Thyroid gland (tissue), 4 donors: ENCODE measurements around the gene SEC11C.

Experiments
- CTCF ChIP-seq, 6 experiments: fragments of 200-600 bp in 3 of 6; fragments of 450-650 bp in 3 of 6; sonication (generic) in 3 of 6; IDR thresholded peaks; one replicate each; pipeline ENCODE4 v1.5.1; 2016 to 2019; ENCODE audit warnings: antibody characterized with exemption in 6 of 6, mild to moderate bottlenecking in 2 of 6, inconsistent platforms in 1 of 6, moderate library complexity in 1 of 6
- POLR2A ChIP-seq, 2 donors: fragments of 450-650 bp; IDR thresholded peaks; one replicate each; pipeline ENCODE4 v1.6.1; 2017; ENCODE audit warnings: antibody characterized with exemption in 2 of 2, mild to moderate bottlenecking in 2 of 2, moderate library complexity in 1 of 2

- TF ChIP-seq CTCF (IDR thresholded peaks at IDR 0.05), result no peak
- no peak for TF ChIP-seq POLR2A (IDR thresholded peaks at IDR 0.05)
Measured at GRCh38 chr18:59096098-59096789, 43.4 kb upstream of the SEC11C start.
